NCI-H1694 (cell line): ENCODE data around the gene TMEM183A.

Experiments
- DNase-seq: peaks from one replicate; lab custom pipeline; 2025; lab: John Stamatoyannopoulos, UW

TMEM183A gene

DNA sequence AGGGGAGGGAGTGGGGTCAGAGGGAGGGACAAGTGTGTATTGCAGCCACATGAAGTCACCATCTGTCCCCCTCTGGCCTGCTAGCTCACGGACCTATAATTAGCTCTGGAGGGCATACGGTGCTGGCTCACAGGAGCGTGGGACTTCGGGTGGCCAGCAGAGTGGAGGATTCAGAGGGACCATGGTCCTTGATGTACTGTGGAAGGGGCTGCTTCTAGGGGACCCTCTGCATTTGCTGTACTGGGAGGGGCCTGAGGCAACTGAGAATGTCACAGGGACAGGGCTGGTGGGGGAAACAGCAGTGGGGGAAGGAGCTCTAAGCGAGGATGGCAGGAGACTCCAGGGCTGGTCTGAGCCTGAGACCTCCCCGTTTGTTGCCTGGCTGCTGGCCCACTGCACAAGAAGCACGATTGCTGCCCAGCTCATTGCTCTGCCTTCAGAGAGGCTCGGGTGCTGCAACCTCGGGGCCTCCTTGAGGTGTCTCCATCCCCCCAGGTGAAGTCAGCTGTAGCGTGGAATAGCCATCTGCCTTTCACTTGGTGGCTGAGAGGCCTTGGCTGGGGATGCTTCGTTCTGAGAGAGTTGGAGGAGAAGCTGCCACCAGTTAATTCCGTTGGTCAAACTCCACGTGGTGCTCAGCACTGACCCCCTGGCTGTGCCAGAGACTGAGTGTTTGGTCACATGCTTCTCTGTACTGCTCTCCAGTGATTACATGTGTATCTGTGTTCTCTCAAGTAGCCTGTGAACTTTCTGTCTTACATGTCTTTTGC lies 21.8 kb downstream of the TMEM183A start:
- DNase-seq = no peak

- DNase-seq = peak; percentile 44
Observed at GRCh38 chr1:203031467-203031866, 24.3 kb downstream of the TMEM183A start.

- no peak for DNase-seq
Observed at GRCh38 chr1:203033287-203033686, 26.1 kb downstream of the TMEM183A start.

DNA sequence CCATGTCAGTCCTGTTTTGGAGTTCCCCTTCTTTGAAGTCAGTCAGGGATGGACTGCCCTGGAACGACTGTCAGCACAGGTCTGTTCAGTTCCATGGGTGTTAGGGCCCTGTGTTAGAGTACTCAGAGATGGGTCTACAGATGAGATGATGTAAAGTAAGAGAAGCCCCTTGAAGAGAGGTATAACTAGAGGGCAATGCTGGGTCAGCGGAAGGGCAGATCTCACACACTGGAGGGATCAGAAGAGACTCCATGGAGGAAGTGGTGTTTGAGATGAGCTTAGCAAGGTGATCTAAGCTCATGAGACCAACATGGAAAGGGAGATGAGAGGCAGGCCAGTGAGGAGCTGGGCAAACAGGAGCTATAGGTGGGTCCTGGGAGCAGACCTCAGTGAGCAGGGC lies 26.7 kb downstream of the TMEM183A start:
- DNase-seq = no peak

DNA sequence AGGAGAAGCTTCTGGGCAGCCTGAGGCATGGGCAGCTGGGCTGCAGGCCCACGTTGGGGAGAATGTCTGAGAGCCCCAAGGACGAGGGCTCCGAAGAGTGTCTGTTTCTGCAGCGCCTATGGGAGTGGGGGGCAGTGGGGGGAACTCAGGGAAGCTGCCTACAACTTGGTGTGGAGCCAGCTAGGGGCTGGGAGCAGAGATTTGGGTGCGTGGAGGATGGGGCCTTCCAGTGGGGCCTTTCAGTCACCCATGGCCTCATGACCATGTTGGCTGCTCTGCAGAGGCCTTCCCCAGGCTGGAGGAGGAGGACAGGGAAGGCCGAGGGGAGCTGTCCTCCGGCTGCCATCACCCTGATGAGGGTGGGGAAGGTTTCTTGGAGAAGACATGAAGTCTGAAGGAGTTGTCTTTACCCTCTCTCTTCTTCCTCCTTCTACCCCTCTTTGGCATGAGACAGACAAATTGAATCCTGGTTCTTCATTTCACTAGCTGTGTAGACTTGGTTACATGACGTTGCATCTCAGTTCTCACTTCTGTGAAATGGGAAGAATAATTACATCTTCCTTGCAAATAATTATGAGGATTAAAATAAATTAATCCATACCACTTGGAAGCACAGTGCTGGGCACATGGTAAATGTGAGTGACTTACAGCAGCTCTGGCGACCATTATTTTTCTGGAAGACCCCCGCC lies 27.4 kb downstream of the TMEM183A start:
- no peak for DNase-seq

DNA sequence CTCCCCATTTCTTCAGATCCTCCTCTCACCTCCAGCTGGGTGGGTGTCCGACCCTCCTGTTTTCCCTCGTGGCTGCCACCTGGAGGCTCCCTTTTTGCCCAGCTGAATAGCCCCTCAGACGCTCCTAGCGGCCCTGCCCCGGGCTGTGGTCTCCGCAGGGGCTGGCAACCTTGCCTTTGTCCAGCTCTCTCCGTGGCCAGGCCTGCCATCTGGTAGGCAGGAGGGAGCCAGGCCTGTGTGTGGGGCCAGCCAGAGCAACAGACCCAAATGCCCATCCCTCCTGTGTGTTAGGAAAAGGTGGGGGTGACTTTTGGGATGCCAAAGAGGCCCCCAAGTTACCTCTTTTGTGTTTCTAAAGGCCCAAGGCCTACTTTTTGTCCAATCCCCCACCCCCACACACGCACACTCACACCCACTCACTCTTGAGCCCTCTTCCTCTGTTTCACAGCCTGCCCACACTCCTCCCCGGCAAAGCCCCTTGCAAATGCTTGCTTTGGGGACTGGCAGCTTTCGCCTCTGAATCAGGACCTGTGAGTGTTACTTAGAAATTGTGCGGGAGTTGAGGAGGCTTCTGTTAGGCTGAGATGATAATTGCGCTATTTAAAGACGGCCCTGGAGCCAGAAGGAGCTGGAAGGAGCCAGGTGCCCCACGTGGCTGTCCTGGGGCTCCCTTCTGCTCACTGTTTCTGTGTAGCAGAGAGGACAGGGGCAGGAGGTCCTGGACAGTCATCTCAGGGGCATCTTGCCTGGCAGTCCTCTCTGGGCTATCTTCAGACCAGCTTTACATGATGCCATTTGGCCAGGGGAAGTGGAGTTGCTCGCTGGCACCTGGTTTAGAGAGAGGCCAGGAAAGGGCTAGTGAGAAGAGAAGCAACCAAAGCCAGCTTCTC lies 28.2 kb downstream of the TMEM183A start:
- DNase-seq = no peak

DNA sequence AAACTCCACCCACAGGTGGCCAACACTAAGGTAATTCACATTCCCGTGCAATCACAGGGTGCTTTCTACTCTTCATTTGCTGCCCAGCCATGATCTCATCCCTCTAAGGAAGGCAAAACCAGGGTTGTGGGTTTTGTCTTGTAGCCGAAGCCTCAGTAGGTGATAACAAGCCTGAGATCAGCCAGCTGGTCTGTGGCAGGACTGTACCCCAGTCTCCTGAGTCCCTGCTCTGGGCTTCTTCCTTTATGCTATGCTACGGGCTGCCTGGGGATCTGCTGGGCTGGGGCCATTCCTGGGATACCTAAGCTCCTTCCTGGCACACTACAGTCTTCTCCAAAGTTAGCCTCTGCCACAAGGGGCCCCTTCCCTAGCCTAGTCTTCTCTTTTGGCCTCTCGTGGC lies 29.0 kb downstream of the TMEM183A start:
- no peak for DNase-seq

DNA sequence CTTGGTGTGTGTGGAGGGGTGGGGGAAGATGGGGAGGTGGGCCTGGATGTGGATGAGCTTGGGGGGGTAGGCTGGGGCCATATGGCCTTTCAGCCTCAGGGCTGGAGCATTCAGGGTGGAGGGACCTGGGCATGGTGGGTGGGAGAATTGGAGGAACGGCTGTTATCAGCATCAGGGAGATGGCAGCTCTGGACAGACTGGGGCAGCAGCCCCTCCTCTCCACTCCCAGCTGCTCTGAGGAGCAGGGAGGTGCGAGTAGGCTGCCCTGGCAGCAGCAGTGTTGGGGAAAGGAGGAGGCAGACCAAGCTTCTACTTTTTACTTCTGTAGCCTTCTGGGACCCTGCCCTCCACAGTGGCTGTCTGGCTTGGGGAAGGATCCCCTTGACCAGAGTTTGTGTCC lies 29.4 kb downstream of the TMEM183A start:
- DNase-seq = no peak

DNA sequence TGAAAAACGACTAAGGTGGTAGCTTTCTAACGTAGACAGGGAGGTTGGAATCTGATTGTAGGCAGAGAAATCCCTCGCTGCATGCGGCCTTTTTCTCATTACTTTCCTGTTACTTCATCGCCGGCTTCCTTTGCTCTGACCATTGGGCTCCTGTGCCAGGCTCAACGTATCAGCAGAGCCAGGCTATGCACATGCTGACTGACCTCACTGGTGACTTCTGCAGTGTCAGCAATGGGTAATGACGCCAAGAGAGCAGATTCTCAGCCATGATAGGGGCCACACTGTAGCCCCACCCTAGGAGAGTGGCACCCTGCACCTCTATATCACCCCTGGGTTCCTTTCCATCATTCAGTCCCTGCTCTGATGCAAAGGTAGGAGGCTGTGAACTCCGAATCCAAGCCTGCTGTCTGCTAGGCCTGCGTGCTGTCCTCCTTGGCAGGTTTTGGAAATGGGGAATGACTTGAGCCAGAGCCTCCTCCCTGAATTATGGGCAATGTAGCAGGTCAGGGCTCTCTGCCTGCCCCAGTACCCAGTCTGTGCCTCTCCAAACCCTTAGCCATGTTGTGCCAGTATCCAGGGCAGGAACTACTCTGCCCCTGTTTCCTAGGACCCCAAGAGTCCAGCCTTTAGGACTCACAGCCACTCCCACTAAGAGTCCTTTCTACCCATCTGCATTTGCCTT lies 30.5 kb downstream of the TMEM183A start:
- DNase-seq = no peak

GRCh38 chr1:203038217-203038741 lies 31.1 kb downstream of the TMEM183A start:
- peak; percentile 66 for DNase-seq

GRCh38 chr1:203038891-203039608 lies 31.9 kb downstream of the TMEM183A start:
- DNase-seq = peak; percentile 86

- peak; percentile 74 for DNase-seq
Observed at GRCh38 chr1:203039609-203040512, 32.7 kb downstream of the TMEM183A start.

GRCh38 chr1:203040513-203041275 lies 33.5 kb downstream of the TMEM183A start:
- no peak for DNase-seq

GRCh38 chr1:203041351-203041932 lies 34.3 kb downstream of the TMEM183A start:
- no peak for DNase-seq

- no peak for DNase-seq
Observed at GRCh38 chr1:203043830-203044545, 36.8 kb downstream of the TMEM183A start.

DNA sequence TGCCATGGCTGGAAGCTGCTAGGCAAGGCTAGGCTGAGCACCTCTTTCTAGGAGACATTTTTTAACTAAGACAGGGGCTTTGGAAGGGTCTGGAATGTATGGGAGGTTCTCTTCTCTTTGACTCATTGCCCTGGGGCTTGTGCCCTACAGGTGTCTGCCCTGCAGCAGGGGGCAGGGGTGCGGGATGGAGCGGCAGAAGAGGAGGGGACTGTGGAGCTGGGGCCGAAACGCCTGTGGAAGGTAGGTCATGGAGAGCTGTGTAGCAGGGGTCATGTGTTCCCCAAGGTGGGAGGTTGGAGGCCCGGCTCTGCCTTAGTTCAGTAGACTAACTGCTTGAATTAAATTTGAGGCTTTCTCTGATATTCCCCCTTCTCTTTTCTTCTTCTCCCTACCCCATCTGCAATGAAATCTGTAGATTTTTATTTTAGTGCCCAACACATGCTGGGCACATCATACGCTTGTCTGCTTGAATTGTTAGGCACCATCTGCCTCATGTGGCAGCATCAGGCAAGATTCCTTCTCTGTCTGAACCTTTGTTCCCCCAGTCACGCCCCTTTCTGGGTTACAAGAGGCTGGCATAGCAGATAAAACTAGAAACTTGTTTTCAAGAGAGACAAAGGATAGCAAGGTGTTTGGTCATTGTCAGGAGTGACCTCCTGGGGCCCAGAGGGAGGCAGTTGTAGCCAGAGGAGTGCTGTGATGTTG lies 37.5 kb downstream of the TMEM183A start:
- peak; percentile 45 for DNase-seq

- DNase-seq = no peak
Observed at GRCh38 chr1:203045336-203045735, 38.2 kb downstream of the TMEM183A start.
